ENCODE results near the gene FMN1.

Gene FMN1

GRCh38 chr15:33045066-33045810 is 149.3 kb downstream of the FMN1 start:
- H3K27ac ChIP-seq = no peak overlapping the region
- no peaks in the 10 kb centered on the region for H3K36me3 ChIP-seq
- no peaks in the 10 kb centered on the region for H3K27me3 ChIP-seq
- no peaks in the 10 kb centered on the region for H3K4me1 ChIP-seq (ENCODE audit: control insufficient read depth in 1 of 2, insufficient read depth in 1 of 2, low read depth in 1 of 2, low read length in 1 of 2)
- no peaks in the 10 kb centered on the region for H3K9me3 ChIP-seq
- no peak overlapping the region for H3K4me3 ChIP-seq (ENCODE audit: low read depth in 1 of 2, low read length in 1 of 2)
- TF ChIP-seq, protein P1, sequence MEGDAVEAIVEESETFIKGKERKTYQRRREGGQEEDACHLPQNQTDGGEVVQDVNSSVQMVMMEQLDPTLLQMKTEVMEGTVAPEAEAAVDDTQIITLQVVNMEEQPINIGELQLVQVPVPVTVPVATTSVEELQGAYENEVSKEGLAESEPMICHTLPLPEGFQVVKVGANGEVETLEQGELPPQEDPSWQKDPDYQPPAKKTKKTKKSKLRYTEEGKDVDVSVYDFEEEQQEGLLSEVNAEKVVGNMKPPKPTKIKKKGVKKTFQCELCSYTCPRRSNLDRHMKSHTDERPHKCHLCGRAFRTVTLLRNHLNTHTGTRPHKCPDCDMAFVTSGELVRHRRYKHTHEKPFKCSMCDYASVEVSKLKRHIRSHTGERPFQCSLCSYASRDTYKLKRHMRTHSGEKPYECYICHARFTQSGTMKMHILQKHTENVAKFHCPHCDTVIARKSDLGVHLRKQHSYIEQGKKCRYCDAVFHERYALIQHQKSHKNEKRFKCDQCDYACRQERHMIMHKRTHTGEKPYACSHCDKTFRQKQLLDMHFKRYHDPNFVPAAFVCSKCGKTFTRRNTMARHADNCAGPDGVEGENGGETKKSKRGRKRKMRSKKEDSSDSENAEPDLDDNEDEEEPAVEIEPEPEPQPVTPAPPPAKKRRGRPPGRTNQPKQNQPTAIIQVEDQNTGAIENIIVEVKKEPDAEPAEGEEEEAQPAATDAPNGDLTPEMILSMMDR (IDR thresholded peaks at IDR 0.05) = no peak

DNA sequence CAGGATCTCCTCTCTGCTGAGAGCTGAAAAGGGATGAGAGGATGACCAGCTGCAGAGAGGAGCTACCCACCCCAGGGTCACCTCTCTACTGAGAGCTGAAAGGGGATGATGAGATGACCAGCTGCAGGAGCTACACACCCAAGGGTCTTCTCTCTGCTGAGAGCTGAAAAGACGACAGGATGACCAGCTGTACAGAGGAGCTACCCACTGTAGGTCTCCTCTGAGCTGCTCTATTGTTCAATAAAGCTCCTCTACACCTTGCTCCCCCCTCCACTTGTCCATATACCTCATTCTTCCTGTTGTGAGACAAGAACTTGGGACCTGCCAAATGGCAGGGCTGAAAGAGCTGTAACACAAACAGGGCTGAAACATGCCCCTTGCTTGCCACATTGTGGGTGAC is 149.9 kb downstream of the FMN1 start:
- Histone ChIP-seq H3K4me3 (ENCODE audit: low read depth in 1 of 2, low read length in 1 of 2) (no peak overlapping the region), H3K27me3 (peaks cover 2% of the 10 kb centered on the region), H3K36me3 (no peaks in the 10 kb centered on the region), H3K9me3 (no peaks in the 10 kb centered on the region), H3K4me1 (ENCODE audit: control insufficient read depth in 1 of 2, insufficient read depth in 1 of 2, low read depth in 1 of 2, low read length in 1 of 2) (no peaks in the 10 kb centered on the region), H3K27ac (no peak overlapping the region)
- TF ChIP-seq, protein P1 (IDR thresholded peaks at IDR 0.05) = no peak

- TF ChIP-seq, protein P1 (IDR thresholded peaks at IDR 0.05) = no peak
- Histone ChIP-seq H3K36me3 (no peaks in the 10 kb centered on the region), H3K4me1 (ENCODE audit: control insufficient read depth in 1 of 2, insufficient read depth in 1 of 2, low read depth in 1 of 2, low read length in 1 of 2) (no peaks in the 10 kb centered on the region), H3K9me3 (no peaks in the 10 kb centered on the region), H3K4me3 (ENCODE audit: low read depth in 1 of 2, low read length in 1 of 2) (no peak overlapping the region), H3K27me3 (peaks cover 7% of the 10 kb centered on the region), H3K27ac (no peak overlapping the region)
These were observed 150.9 kb downstream of the FMN1 start for GRCh38 chr15:33043636-33044035.

GRCh38 chr15:33040496-33040895 is 154.0 kb downstream of the FMN1 start:
- Histone ChIP-seq H3K4me1 (ENCODE audit: control insufficient read depth in 1 of 2, insufficient read depth in 1 of 2, low read depth in 1 of 2, low read length in 1 of 2) (no peaks in the 10 kb centered on the region), H3K9me3 (no peaks in the 10 kb centered on the region), H3K4me3 (ENCODE audit: low read depth in 1 of 2, low read length in 1 of 2) (no peak overlapping the region), H3K27me3 (peaks cover 7% of the 10 kb centered on the region), H3K27ac (no peak overlapping the region), H3K36me3 (no peaks in the 10 kb centered on the region)
- TF ChIP-seq, protein P1 (IDR thresholded peaks at IDR 0.05) = no peak

DNA sequence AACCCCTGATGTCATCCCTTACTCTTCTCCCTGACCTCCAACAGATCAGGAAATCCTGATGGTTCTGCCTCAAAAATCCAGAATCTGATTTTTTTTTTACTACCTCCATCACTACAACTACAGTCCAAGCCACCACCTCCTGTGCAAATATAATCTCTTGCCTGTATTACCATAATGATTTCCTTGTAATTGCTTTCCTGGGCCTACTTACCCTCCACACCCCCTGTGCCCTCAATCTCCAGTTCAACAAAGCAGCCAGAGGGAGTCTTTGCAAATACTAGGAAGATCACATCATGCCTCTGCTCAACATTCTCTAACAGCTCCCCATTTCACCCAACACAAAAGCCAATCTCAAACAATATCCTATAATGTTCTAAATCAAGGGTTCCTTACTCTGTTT is 159.9 kb downstream of the FMN1 start:
- Histone ChIP-seq H3K36me3 (no peaks in the 10 kb centered on the region), H3K4me3 (ENCODE audit: low read depth in 1 of 2, low read length in 1 of 2) (no peak overlapping the region), H3K9me3 (no peaks in the 10 kb centered on the region), H3K4me1 (ENCODE audit: control insufficient read depth in 1 of 2, insufficient read depth in 1 of 2, low read depth in 1 of 2, low read length in 1 of 2) (no peaks in the 10 kb centered on the region), H3K27ac (no peak overlapping the region), H3K27me3 (peaks cover 5% of the 10 kb centered on the region)
- TF ChIP-seq, protein P1 (IDR thresholded peaks at IDR 0.05) = no peak
